DOHH2 (cell line): ENCODE measurements around the gene SLC44A1.

Source experiments
- EZH2phosphoT487 ChIP-seq: fragments of 200-600 bp; sonication (generic); IDR thresholded peaks from 2 replicates; pipeline ENCODE4 v1.6.1; 2017; ENCODE audit warnings: borderline replicate concordance, mild to moderate bottlenecking, antibody characterized with exemption, low read length, moderate library complexity, mixed read lengths
- TF ChIP-seq, protein P1 (sequence below): fragments of 200-600 bp; sonication (generic); IDR thresholded peaks from one replicate; pipeline ENCODE4 v1.5.1; 2014; ENCODE audit warnings: antibody characterized with exemption, mild to moderate bottlenecking, low read depth, low read length; ENCODE audit not compliant: poor library complexity, severe bottlenecking

DNA sequence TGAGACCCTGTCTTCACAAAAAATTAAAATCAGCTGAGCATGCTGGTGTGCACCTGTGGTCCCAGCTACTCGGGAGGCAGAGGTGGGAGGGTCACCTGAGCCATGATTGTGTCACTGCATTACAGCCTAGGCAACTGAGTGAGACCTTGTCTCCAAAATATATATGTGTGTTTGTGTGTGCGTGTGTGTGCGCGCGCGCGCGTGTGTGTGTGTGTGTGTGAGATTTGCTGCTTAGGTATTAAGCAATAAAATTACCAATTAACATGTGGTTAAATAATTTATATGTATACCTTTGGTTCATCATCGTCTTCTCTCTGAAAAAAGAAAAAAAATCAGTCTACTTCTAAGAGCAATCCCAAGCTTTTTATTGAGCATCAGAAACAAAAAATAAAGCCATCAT, 117.4 kb downstream of the SLC44A1 start:
- TF ChIP-seq, protein P1, sequence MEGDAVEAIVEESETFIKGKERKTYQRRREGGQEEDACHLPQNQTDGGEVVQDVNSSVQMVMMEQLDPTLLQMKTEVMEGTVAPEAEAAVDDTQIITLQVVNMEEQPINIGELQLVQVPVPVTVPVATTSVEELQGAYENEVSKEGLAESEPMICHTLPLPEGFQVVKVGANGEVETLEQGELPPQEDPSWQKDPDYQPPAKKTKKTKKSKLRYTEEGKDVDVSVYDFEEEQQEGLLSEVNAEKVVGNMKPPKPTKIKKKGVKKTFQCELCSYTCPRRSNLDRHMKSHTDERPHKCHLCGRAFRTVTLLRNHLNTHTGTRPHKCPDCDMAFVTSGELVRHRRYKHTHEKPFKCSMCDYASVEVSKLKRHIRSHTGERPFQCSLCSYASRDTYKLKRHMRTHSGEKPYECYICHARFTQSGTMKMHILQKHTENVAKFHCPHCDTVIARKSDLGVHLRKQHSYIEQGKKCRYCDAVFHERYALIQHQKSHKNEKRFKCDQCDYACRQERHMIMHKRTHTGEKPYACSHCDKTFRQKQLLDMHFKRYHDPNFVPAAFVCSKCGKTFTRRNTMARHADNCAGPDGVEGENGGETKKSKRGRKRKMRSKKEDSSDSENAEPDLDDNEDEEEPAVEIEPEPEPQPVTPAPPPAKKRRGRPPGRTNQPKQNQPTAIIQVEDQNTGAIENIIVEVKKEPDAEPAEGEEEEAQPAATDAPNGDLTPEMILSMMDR, result no peak
- TF ChIP-seq EZH2phosphoT487, result no peak
